Measurements from ENCODE around the gene SERGEF. TPM values are rescaled to one million over a fixed set of nuclear protein-coding genes. Genes with fewer than 3 reads are reported as not detected.

Gene SERGEF
- total RNA-seq, 4 donors from 2014 or later = 11.8 to 34.7 (median 24.5) TPM

DNA sequence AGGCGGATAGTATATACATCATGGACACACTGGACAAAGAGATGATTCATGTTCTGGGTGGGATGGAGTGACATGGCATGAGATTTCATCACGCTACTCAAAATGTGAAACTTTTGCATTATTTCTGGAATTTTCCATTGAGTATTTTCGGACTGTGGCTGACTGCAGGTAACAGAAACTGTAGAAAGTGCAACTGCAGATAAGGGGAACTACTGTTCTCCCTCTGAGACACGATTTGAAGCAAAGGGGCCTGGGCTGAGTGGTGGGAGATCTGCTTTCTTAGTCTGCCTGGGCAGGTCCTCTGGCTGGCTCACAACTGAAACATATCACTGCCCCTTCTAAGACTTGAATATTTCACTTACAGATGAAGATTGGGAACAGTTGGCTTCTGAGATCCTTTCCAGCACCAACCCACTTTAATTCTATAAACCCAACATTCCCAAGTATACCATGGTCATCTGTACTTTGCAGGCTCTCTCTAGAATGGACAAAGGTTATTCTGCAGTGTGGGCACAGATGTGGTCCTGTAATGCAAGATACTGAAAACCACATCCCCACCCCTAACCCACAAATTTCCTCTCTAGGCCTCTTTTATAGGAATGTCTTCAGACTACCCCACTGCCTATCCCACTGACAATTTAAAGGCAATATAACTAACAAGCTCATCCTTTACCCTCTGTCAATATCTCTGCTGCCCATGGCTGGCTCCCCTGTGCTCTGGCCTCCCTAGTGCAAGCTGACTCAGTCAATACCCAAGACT lies 157.1 kb downstream of the SERGEF start:
- Histone ChIP-seq H3K4me1 (peaks cover 17% of the 10 kb centered on the region in 2 donors), H3K27ac (no peak overlapping the region), H3K27me3 (no peaks in the 10 kb centered on the region), H3K9me3 (no peaks in the 10 kb centered on the region), H3K4me3 (no peak overlapping the region), H3K36me3 (no peaks in the 10 kb centered on the region)
- intact Hi-C loops (cut with DNase I; ENCODE audit: low total_unique reads) (loop anchor here (5.0 kb wide), 1 partner anchor 122 kb away; no protein-coding TSS in a partner anchor), in situ Hi-C loops (cut with MboI; ENCODE audit: low sequenced_read_pairs in 4 of 4) (loop anchor here in 2 of 4 donors (10.0 kb wide), 1 partner anchor 119 kb away; no protein-coding TSS in a partner anchor)
- ATAC-seq (no peak), DNase-seq (no peak)
- no peak for TF ChIP-seq CTCF (IDR thresholded peaks at IDR 0.05 in 4 of 5, conservative IDR thresholded peaks at IDR 0.05 in 1 of 5)
- no peak for TF ChIP-seq POLR2A (IDR thresholded peaks at IDR 0.05)

DNA sequence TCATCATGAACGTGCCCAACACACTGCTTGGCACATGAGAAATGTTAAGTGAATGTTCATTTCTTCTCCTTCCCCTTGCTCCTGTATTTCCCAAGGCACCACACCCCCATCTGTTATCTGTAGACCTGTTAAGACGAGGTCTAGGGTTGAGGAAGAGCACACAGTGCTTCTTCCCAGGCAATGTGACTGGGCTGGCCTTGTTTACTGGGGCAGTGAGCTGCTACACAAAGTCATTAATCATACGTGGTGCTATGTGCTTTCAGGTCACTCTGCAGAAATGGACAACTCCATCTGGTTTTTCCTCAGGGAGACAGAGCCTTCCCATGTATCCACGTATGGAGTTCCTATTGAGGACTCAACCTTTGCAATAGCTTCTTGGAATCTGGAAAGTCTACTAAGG lies 159.6 kb downstream of the SERGEF start:
- Histone ChIP-seq H3K4me3 (no peak overlapping the region), H3K27ac (peak overlapping the region in 2 of 4 donors; percentile 65 to 72), H3K36me3 (no peaks in the 10 kb centered on the region), H3K27me3 (no peaks in the 10 kb centered on the region), H3K4me1 (peaks cover 17% of the 10 kb centered on the region in 2 donors), H3K9me3 (no peaks in the 10 kb centered on the region)
- DNase-seq (peak in 1 of 2 donors; percentile 25), ATAC-seq (peak; percentile 37 to 89)
- intact Hi-C loops (cut with DNase I; ENCODE audit: low total_unique reads) (no loop called here), in situ Hi-C loops (cut with MboI; ENCODE audit: low sequenced_read_pairs in 4 of 4) (loop anchor here in 2 of 4 donors (10.0 kb wide), 1 partner anchor 122 kb away; no protein-coding TSS in a partner anchor)
- TF ChIP-seq POLR2A (IDR thresholded peaks at IDR 0.05) = no peak
- no peak for TF ChIP-seq CTCF (IDR thresholded peaks at IDR 0.05 in 4 of 5, conservative IDR thresholded peaks at IDR 0.05 in 1 of 5)

- in situ Hi-C loops (cut with MboI; ENCODE audit: low sequenced_read_pairs in 4 of 4) (loop anchor here in 2 of 4 donors (10.0 kb wide), 1 partner anchor 123 kb away; no protein-coding TSS in a partner anchor), intact Hi-C loops (cut with DNase I; ENCODE audit: low total_unique reads) (no loop called here)
- Histone ChIP-seq H3K9me3 (no peaks in the 10 kb centered on the region), H3K27ac (peak overlapping the region; percentile 50 to 72 (median 64)), H3K4me1 (peaks cover 20 to 21% of the 10 kb centered on the region in 2 donors), H3K4me3 (no peak overlapping the region), H3K36me3 (no peaks in the 10 kb centered on the region), H3K27me3 (no peaks in the 10 kb centered on the region)
- no peak for TF ChIP-seq POLR2A (IDR thresholded peaks at IDR 0.05)
- TF ChIP-seq CTCF (IDR thresholded peaks at IDR 0.05 in 4 of 5, conservative IDR thresholded peaks at IDR 0.05 in 1 of 5) = no peak
- ATAC-seq (peak; percentile 26 to 27), DNase-seq (no peak)
Measured at GRCh38 chr11:17852246-17852645, 160.6 kb downstream of the SERGEF start.

- Histone ChIP-seq H3K27me3 (no peaks in the 10 kb centered on the region), H3K9me3 (no peaks in the 10 kb centered on the region), H3K4me3 (no peak overlapping the region), H3K36me3 (no peaks in the 10 kb centered on the region), H3K27ac (peak overlapping the region; percentile 50 to 72 (median 64)), H3K4me1 (peaks cover 25% of the 10 kb centered on the region in 2 donors)
- TF ChIP-seq POLR2A (IDR thresholded peaks at IDR 0.05) (no peak), CTCF (IDR thresholded peaks at IDR 0.05 in 4 of 5, conservative IDR thresholded peaks at IDR 0.05 in 1 of 5) (no peak)
- in situ Hi-C loops (cut with MboI; ENCODE audit: low sequenced_read_pairs in 4 of 4) (loop anchor here in 2 of 4 donors (10.0 kb wide), 1 partner anchor 123 kb away; no protein-coding TSS in a partner anchor), intact Hi-C loops (cut with DNase I; ENCODE audit: low total_unique reads) (no loop called here)
- peak; percentile 41 to 58 for DNase-seq
- ATAC-seq = peak; percentile 77 to 83
Measured at GRCh38 chr11:17851697-17852096, 161.2 kb downstream of the SERGEF start.
